ENCODE results near the gene BDKRB1.
"Not testable (repeated sequence)": the region's sequence is repeated elsewhere in the genome, so short reads cannot be mapped to it uniquely, and the experiment has no call there.

The BDKRB1 gene

GRCh38 chr14:96242126-96242525, 13.9 kb upstream of the BDKRB1 start:
- ATAC-seq (replicated peaks) (no peak), DNase-seq (no peak)
- H3K9me3 Mint-ChIP-seq, result no peaks in the 10 kb centered on the region
- H3K36me3 Mint-ChIP-seq (ENCODE audit: insufficient read depth), result peaks cover 3% of the 10 kb centered on the region
- no peak overlapping the region for H3K27ac Mint-ChIP-seq
- H3K4me3 Mint-ChIP-seq, result no peak overlapping the region
- no peaks in the 10 kb centered on the region for H3K4me1 Mint-ChIP-seq (ENCODE audit: low read depth in 2 of 2)
- H3K27me3 Mint-ChIP-seq, result peaks cover 10 to 38% of the 10 kb centered on the region in 2 donors

DNA sequence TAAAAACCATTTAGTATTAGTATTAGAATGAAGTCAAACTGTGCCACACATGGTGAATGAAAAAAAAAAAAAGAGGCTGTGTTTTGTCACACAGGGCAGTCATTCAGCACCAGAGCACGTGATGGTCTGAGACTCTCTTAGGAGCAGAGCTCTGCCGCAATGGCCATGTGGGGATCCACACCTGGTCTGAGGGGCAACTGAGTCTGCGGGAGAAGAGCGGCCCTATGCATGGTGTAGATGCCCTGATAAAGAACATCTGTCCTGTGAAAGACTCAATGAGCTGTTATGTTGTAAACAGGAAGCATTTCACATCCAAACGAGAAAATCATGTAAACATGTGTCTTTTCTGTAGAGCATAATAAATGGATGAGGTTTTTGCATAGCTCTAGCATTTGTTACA, 12.2 kb upstream of the BDKRB1 start:
- H3K36me3 Mint-ChIP-seq (ENCODE audit: insufficient read depth), result peaks cover 3% of the 10 kb centered on the region
- no peaks in the 10 kb centered on the region for H3K9me3 Mint-ChIP-seq
- H3K27ac Mint-ChIP-seq, result no peak overlapping the region
- DNase-seq (no peak), ATAC-seq (replicated peaks) (no peak)
- no peaks in the 10 kb centered on the region for H3K4me1 Mint-ChIP-seq (ENCODE audit: low read depth in 2 of 2)
- no peak overlapping the region for H3K4me3 Mint-ChIP-seq
- H3K27me3 Mint-ChIP-seq, result peaks cover 11 to 55% of the 10 kb centered on the region in 2 donors

DNA sequence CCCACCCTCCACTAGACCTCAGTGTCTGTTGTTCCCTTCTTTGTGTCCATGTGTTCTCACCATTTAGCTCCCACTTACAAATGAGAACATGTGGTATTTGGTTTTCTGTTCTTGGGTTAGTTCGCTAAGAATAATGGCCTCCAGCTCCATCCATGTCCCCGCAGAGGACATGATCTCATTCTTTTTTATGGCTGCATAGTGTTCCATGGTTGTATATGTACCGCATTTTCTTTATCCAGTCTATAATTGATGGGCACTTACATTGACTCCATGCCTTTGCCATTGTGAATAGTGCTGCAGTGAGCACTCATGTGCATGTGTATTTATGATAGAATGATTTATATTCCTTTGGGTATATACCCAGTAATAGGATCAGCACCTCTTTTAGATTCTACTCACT, 10.9 kb upstream of the BDKRB1 start:
- H3K36me3 Mint-ChIP-seq (ENCODE audit: insufficient read depth); DNase-seq; H3K4me3 Mint-ChIP-seq; ATAC-seq (replicated peaks); H3K27ac Mint-ChIP-seq; H3K9me3 Mint-ChIP-seq; H3K4me1 Mint-ChIP-seq (ENCODE audit: low read depth in 2 of 2): not testable (repeated sequence)
- H3K27me3 Mint-ChIP-seq, result peaks cover 24 to 68% of the 10 kb centered on the region in 2 donors

DNA sequence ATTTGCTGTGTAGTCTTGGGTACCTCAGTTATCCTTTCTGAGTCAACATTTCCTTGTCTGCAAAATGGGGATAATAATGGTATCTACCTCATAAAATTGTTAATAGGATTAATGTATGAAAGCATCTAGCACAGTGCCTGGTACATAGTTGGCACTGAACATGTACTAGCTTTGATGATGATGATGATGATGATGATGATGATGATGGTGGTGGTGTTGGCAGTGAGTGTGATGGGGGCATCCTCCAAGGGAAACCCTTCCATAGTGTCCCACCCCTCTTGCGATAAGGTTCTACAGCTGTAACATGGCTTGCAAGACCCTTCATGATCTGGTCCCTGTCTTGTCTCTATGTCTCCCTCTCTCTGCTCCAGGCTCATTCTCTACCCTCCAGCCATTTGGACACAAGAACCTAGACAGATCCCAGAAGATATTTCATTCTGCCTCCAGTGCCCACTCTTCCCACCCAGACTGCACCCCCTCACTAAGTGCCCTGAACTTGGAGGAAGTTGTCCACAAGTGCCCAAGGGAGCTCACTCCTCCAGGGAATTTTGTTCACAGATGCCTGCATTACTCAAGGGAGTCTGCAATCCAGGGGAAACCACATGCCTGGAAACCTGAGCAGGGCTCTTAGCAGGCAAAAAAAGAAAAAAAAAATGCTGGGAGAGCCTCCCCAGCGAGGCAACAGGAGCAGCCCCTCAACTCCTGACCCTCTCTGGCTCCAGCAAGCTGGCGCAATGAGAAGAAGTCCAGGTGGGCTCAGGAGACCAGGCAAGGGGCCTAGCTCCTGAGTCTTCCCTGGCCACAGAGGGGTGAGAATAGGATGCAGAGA, 10.1 kb upstream of the BDKRB1 start:
- ATAC-seq (replicated peaks), result no peak

DNA sequence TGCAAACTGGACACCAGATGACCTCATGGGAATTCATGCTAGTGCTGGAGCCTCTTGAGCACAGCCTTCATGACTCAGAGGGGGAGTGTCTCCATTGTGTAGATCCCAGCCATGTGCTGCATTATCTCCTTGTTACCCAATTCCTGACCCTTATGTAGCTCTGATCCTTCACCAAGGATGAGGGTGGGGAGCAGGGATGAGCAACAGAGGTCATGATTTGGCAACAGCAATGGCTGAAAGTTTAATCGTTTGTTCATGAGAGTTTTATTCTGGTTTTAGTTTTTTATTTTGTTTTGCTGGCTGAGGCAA, 9.5 kb upstream of the BDKRB1 start:
- no peaks in the 10 kb centered on the region for H3K4me1 Mint-ChIP-seq (ENCODE audit: low read depth in 2 of 2)
- peaks cover 38 to 73% of the 10 kb centered on the region in 2 donors for H3K27me3 Mint-ChIP-seq
- no peak for DNase-seq
- no peak for ATAC-seq (replicated peaks)
- no peaks in the 10 kb centered on the region for H3K9me3 Mint-ChIP-seq
- H3K36me3 Mint-ChIP-seq (ENCODE audit: insufficient read depth), result peaks cover 3% of the 10 kb centered on the region
- no peak overlapping the region for H3K4me3 Mint-ChIP-seq
- H3K27ac Mint-ChIP-seq, result no peak overlapping the region

More for the DNA sequence above, 10.1 kb upstream of the BDKRB1 start:
- Mint-ChIP-seq H3K36me3 (ENCODE audit: insufficient read depth) (peaks cover 3% of the 10 kb centered on the region), H3K4me3 (no peak overlapping the region), H3K9me3 (no peaks in the 10 kb centered on the region), H3K27me3 (peaks cover 32 to 69% of the 10 kb centered on the region in 2 donors), H3K27ac (no peak overlapping the region), H3K4me1 (ENCODE audit: low read depth in 2 of 2) (no peaks in the 10 kb centered on the region)
- no peak for DNase-seq

DNA sequence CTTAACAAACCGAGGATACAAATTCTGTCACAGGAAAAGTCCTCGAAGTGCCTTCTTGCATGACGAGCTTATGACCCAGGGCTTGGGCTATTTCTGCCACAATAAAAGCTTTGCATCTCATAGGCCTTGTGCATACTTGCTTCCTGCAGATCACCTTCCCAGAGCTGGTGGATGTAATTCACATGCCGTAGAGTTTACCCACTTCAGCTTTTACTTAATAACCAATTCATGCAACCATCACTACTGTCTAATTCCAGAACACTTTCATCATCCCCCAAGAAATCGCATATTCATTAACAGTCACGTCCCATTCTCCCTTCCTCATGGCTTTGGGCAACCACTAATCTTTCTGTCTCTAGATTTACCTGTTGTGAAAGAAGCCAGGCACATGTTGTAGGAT, 9.0 kb upstream of the BDKRB1 start:
- Mint-ChIP-seq H3K27me3 (peaks cover 43 to 73% of the 10 kb centered on the region in 2 donors), H3K4me1 (ENCODE audit: low read depth in 2 of 2) (no peaks in the 10 kb centered on the region), H3K9me3 (no peaks in the 10 kb centered on the region), H3K4me3 (no peak overlapping the region), H3K27ac (no peak overlapping the region), H3K36me3 (ENCODE audit: insufficient read depth) (peaks cover under 1% of the 10 kb centered on the region)
- DNase-seq (no peak), ATAC-seq (replicated peaks) (no peak)

- H3K9me3 Mint-ChIP-seq, result no peaks in the 10 kb centered on the region
- H3K4me3 Mint-ChIP-seq, result no peak overlapping the region
- ATAC-seq (replicated peaks), result no peak
- H3K36me3 Mint-ChIP-seq (ENCODE audit: insufficient read depth), result no peaks in the 10 kb centered on the region
- H3K27ac Mint-ChIP-seq, result no peak overlapping the region
- DNase-seq, result no peak
- peaks cover 63 to 90% of the 10 kb centered on the region in 2 donors for H3K27me3 Mint-ChIP-seq
- H3K4me1 Mint-ChIP-seq (ENCODE audit: low read depth in 2 of 2), result no peaks in the 10 kb centered on the region
Observed at GRCh38 chr14:96249029-96249428, 7.0 kb upstream of the BDKRB1 start.

- H3K4me3 Mint-ChIP-seq, result no peak overlapping the region
- DNase-seq, result no peak
- H3K9me3 Mint-ChIP-seq, result no peaks in the 10 kb centered on the region
- H3K27me3 Mint-ChIP-seq, result peaks cover 69 to 98% of the 10 kb centered on the region in 2 donors
- H3K27ac Mint-ChIP-seq, result no peak overlapping the region
- H3K4me1 Mint-ChIP-seq (ENCODE audit: low read depth in 2 of 2), result no peaks in the 10 kb centered on the region
- no peak for ATAC-seq (replicated peaks)
- H3K36me3 Mint-ChIP-seq (ENCODE audit: insufficient read depth), result no peaks in the 10 kb centered on the region
Observed at GRCh38 chr14:96250485-96250884, 5.5 kb upstream of the BDKRB1 start.

DNA sequence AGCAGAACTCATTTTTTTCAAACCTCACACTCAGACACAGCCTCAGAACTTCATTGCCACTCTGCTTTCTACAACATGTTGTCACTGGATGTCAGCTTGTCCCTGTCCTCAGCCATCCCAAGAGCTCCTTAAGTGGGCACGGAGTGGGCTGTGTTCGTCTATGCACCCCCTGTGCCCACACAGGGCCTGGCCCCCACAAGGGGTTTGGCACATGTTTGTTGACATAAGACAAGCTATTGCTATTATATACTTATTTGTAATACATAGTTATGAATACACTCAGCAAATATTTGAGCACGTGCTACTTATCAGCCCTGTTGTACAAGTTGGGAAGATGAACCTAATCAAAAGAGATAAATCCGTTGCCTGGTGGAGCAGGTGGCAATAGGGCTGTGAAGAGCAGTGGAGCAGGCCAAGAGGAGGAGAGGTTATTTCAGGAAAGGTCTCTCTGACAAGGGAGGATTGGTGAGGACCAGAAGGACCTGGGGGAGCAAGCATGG, 4.3 kb upstream of the BDKRB1 start:
- Mint-ChIP-seq H3K4me3 (no peak overlapping the region), H3K9me3 (no peaks in the 10 kb centered on the region), H3K27ac (no peak overlapping the region), H3K4me1 (ENCODE audit: low read depth in 2 of 2) (no peaks in the 10 kb centered on the region), H3K36me3 (ENCODE audit: insufficient read depth) (no peaks in the 10 kb centered on the region), H3K27me3 (peaks cover 79 to 89% of the 10 kb centered on the region in 2 donors)
- DNase-seq, result no peak
- ATAC-seq (replicated peaks), result no peak

DNA sequence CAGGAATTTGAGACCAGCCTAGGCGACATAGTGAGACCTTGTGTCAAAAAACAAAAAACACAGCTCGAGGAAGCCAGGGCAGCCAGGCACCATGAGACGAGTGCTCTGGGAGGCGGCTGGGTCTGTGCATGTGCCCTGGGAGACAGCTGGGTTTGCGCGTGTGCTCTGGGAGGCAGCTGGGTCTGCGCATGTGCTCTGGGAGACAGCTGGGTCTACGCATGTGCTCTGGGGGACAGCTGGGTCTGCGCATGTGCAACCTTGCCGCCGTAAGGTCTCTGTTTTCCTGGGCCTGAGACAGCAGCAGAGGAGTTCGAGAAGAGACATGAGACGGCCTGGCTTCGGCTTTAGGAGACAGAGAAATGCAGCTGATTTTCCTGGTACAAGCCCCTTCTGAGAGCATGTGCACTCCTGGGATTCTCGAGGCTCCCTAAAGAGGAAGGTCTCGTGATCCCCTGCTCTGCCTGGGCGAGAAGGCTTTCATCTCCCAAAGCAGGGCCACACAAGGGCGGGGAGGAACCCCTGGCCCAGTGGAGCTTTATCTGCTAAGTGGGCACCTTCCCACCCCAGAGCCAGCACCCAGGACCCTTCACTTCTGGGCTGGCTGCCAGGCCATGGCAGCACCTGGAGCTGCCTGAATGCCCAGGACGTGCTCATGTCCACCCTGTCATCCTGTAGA, 3.5 kb upstream of the BDKRB1 start:
- Mint-ChIP-seq H3K4me1 (ENCODE audit: low read depth in 2 of 2) (no peaks in the 10 kb centered on the region), H3K4me3 (no peak overlapping the region), H3K27me3 (peaks cover 86 to 89% of the 10 kb centered on the region in 2 donors), H3K27ac (no peak overlapping the region), H3K9me3 (no peaks in the 10 kb centered on the region), H3K36me3 (ENCODE audit: insufficient read depth) (no peaks in the 10 kb centered on the region)
- DNase-seq (no peak), ATAC-seq (replicated peaks) (no peak)

- H3K9me3 Mint-ChIP-seq, result no peaks in the 10 kb centered on the region
- H3K4me1 Mint-ChIP-seq (ENCODE audit: low read depth in 2 of 2), result no peaks in the 10 kb centered on the region
- H3K27ac Mint-ChIP-seq, result no peak overlapping the region
- DNase-seq (no peak), ATAC-seq (replicated peaks) (no peak)
- H3K4me3 Mint-ChIP-seq, result no peak overlapping the region
- peaks cover 88 to 89% of the 10 kb centered on the region in 2 donors for H3K27me3 Mint-ChIP-seq
- no peaks in the 10 kb centered on the region for H3K36me3 Mint-ChIP-seq (ENCODE audit: insufficient read depth)
Observed at GRCh38 chr14:96252999-96253539, 2.9 kb upstream of the BDKRB1 start.

- Mint-ChIP-seq H3K27ac (no peak overlapping the region), H3K9me3 (no peaks in the 10 kb centered on the region), H3K36me3 (ENCODE audit: insufficient read depth) (no peaks in the 10 kb centered on the region), H3K27me3 (peaks cover 72 to 79% of the 10 kb centered on the region in 2 donors), H3K4me3 (no peak overlapping the region), H3K4me1 (ENCODE audit: low read depth in 2 of 2) (no peaks in the 10 kb centered on the region)
- ATAC-seq (replicated peaks) (no peak), DNase-seq (no peak)
Observed at GRCh38 chr14:96254687-96255086, 1.3 kb upstream of the BDKRB1 start.

DNA sequence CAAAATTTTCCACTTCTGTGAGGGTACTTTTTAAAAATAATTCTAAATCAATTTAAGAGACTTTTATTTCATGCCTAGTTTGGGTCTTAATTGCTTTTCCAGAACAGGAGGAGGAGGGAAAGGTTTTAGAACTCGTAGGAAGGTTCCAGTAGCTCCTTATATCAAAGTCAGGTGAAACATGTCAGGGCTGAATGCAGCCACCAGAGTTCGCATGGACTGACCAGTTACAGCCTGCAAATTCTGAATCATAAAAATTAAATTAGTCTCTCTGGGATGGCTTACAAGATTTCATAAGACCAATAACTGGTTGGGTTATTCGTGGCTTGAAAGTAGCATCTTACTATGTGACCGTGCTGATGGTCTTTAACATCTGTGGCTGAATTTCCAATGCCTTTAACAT, 397 bp downstream of the BDKRB1 start:
- Mint-ChIP-seq H3K9me3 (no peaks in the 10 kb centered on the region), H3K4me1 (ENCODE audit: low read depth in 2 of 2) (no peaks in the 10 kb centered on the region), H3K27ac (no peak overlapping the region), H3K27me3 (peaks cover 64 to 70% of the 10 kb centered on the region in 2 donors), H3K36me3 (ENCODE audit: insufficient read depth) (no peaks in the 10 kb centered on the region), H3K4me3 (no peak overlapping the region)
- ATAC-seq (replicated peaks), result no peak
- no peak for DNase-seq

GRCh38 chr14:96257056-96257455, 1.0 kb downstream of the BDKRB1 start:
- Mint-ChIP-seq H3K9me3 (no peaks in the 10 kb centered on the region), H3K36me3 (ENCODE audit: insufficient read depth) (no peaks in the 10 kb centered on the region), H3K27me3 (peaks cover 59 to 63% of the 10 kb centered on the region in 2 donors), H3K4me1 (ENCODE audit: low read depth in 2 of 2) (no peaks in the 10 kb centered on the region), H3K27ac (no peak overlapping the region), H3K4me3 (no peak overlapping the region)
- no peak for ATAC-seq (replicated peaks)
- DNase-seq, result no peak

Data from effector memory CD8-positive, alpha-beta T cell (primary cell).